ENCODE results near the gene KATNB1.

DNA sequence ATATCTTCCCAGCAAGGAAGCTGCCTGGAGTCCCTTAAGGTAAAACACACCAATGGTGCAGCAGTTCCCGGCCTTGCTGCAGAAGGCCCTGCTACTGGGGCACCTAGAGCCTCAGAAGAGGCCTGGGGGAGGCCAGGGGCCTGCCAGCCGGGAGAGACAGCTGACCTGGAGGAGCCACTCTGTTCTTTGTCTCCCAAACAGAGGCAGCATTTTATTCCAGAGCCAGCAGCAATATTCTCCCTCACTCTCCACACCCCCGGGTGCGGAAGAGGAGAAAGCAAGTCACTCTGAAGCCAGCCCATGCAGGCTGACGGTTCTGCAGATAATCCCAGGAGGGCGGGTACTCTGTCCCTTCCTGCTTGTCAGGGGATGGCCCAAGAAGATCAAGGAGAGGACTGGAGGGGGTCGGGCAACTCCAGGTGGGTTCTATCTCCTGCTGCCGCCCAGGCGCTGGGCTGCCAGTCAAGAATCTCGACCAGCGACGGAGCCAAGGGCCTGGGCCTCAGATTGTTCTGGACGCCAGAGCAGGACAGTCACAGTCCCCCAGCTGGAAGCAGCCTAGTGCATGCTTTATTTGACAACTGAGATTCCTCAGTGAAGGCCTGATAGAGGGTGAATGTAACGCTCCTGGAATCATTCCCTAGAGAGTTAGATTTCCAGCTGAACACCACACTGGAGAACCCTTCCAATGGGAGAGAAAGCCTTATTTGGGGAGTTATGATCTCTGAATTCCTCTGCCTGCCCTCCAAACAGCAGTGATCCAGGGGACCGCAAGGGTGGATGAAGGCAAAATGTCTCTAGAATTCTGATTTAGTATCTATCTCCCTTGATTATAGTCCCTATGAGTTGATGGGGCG is 67.8 kb downstream of the KATNB1 start:
- TF ChIP-seq, protein P1, sequence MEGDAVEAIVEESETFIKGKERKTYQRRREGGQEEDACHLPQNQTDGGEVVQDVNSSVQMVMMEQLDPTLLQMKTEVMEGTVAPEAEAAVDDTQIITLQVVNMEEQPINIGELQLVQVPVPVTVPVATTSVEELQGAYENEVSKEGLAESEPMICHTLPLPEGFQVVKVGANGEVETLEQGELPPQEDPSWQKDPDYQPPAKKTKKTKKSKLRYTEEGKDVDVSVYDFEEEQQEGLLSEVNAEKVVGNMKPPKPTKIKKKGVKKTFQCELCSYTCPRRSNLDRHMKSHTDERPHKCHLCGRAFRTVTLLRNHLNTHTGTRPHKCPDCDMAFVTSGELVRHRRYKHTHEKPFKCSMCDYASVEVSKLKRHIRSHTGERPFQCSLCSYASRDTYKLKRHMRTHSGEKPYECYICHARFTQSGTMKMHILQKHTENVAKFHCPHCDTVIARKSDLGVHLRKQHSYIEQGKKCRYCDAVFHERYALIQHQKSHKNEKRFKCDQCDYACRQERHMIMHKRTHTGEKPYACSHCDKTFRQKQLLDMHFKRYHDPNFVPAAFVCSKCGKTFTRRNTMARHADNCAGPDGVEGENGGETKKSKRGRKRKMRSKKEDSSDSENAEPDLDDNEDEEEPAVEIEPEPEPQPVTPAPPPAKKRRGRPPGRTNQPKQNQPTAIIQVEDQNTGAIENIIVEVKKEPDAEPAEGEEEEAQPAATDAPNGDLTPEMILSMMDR (conservative IDR thresholded peaks at IDR 0.05; ENCODE audit: low read length), result no peak
- no peak for TF ChIP-seq EZH2phosphoT487 (IDR thresholded peaks at IDR 0.05; ENCODE audit: borderline replicate concordance, low read depth, low read length)

All from OCI-LY7 (cell line).